Upper lobe of left lung (tissue), 4 donors: Measurements from ENCODE around the gene ABR.

Experiments used
- POLR2A ChIP-seq, 4 donors: fragments of 450-650 bp; IDR thresholded peaks; one replicate each; pipeline ENCODE4 v1.5.1; 2016 to 2017; ENCODE audit warnings: antibody characterized with exemption in 4 of 4, mild to moderate bottlenecking in 2 of 4
- POLR2AphosphoS5 ChIP-seq, 2 donors: sonication (generic); formaldehyde crosslinking; IDR thresholded peaks; one replicate each; pipeline ENCODE4 v1.5.1; 2017; ENCODE audit warnings: antibody characterized with exemption in 2 of 2
- TF ChIP-seq, protein P1 (sequence below), 6 experiments: fragments of 450-650 bp in 4 of 6; fragments of 200-600 bp in 2 of 6; sonication (generic) in 2 of 6; IDR thresholded peaks; one replicate each; pipeline ENCODE4 v1.5.1; 2016 to 2019; ENCODE audit warnings: antibody characterized with exemption in 6 of 6

DNA sequence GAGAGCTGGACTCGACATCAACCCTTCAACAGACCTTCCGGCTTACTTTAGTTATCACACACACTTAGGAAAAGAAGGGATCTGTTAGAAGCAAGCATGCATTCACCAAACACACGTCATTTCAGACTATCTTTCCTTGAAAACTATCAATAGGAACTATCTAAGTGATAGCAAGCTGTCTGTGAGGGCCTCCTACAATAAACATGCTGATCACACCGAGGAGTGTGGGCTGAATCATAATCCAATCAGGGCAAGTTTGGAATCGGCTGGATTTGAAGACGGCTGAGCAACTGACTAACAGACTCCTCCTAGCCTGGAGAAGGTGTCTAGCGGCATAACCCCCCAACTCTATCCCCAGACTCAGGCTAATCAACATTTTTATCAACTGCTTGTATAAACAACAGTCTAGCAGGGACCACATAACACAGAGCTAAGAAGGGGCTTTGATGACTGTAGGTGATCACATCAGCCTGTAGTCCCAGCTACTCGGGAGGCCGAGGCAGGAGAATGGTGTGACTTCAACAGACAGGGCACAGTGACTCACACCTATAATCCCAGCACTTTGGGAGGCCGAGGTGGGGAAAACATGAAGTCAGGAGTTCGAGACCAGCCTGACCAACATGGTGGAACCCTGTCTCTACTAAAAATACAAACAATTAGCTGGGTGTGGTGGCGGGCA lies 214.3 kb downstream of the ABR start:
- TF ChIP-seq POLR2AphosphoS5 (IDR thresholded peaks at IDR 0.05) (no peak), POLR2A (IDR thresholded peaks at IDR 0.05) (no peak)
- TF ChIP-seq, protein P1, sequence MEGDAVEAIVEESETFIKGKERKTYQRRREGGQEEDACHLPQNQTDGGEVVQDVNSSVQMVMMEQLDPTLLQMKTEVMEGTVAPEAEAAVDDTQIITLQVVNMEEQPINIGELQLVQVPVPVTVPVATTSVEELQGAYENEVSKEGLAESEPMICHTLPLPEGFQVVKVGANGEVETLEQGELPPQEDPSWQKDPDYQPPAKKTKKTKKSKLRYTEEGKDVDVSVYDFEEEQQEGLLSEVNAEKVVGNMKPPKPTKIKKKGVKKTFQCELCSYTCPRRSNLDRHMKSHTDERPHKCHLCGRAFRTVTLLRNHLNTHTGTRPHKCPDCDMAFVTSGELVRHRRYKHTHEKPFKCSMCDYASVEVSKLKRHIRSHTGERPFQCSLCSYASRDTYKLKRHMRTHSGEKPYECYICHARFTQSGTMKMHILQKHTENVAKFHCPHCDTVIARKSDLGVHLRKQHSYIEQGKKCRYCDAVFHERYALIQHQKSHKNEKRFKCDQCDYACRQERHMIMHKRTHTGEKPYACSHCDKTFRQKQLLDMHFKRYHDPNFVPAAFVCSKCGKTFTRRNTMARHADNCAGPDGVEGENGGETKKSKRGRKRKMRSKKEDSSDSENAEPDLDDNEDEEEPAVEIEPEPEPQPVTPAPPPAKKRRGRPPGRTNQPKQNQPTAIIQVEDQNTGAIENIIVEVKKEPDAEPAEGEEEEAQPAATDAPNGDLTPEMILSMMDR (IDR thresholded peaks at IDR 0.05) = no peak
